GM23248 (cell line): ENCODE data around the gene PTCD2.

ENCODE experiments used
- EZH2 ChIP-seq: fragments of 200-600 bp; sonication (generic); IDR thresholded peaks from 2 replicates; pipeline ENCODE4 v1.6.1; 2018; ENCODE audit warnings: antibody characterized with exemption, mild to moderate bottlenecking; ENCODE audit not compliant: insufficient read depth, poor library complexity, severe bottlenecking
- EZH2phosphoT487 ChIP-seq: fragments of 200-600 bp; sonication (generic); IDR thresholded peaks from 2 replicates; pipeline ENCODE4 v1.6.1; 2018; ENCODE audit warnings: antibody characterized with exemption, moderate library complexity, mild to moderate bottlenecking, low read depth; ENCODE audit not compliant: insufficient read depth

DNA sequence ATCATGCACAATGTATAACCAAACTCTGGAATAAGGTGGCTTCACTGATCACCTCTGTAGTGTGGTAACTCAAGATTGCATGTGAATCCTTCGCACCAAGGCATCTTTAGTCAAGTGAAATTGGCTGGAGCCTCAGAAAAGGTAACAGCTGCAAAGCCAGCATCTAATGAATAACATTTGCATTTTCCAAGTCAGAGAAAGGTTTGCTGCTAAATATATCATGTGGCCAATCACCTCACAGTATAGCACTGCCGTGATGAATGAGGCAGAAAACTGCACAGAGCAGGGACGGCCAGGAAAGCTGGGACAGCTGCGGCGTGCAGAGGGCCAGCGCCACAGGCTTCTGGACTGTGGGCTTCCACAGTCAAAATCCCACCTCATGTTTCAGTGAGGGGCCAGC is 18.6 kb upstream of the PTCD2 start:
- TF ChIP-seq EZH2 = no peak
- no peak for TF ChIP-seq EZH2phosphoT487
